Activated CD4-positive, CD25-positive, alpha-beta regulatory T cell (primary cell): ENCODE data around the gene CPLX3.
"Not testable (repeated sequence)": the region's sequence is repeated elsewhere in the genome, so short reads cannot be mapped to it uniquely, and the experiment has no call there.

Experiments used
- DNase-seq, 4 experiments: peaks; one replicate each; lab custom pipeline; 2025; lab: John Stamatoyannopoulos, UW

CPLX3 gene, protein sequence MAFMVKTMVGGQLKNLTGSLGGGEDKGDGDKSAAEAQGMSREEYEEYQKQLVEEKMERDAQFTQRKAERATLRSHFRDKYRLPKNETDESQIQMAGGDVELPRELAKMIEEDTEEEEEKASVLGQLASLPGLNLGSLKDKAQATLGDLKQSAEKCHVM

DNA sequence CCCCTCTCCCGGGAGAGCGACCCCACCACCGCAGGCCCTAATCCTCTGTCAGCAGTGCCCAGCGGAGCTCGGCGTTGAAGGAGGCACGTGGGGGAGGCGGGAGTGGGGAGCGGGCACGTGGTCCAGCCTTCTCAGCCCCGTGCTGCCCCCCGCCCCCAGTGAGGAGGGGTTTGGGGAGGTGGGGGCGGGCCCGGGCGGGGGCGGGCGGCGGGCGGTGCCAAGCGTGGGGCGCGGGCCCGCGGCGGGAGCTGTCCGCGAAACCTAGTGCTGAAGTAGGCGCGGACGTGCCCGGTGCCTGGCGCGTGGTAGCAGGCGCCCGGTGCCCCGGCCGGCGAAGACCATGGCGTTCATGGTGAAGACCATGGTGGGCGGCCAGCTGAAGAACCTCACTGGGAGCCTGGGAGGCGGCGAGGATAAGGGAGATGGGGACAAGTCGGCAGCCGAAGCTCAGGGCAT lies at the start of gene CPLX3:
Gene CPLX3 (plus strand): TSS at position 264 of the 456 bp plus-strand sequence. CDS start 77 bp downstream, at position 341.
- DNase-seq, result peak in 3 of 4 experiments; percentile 15 to 24 (median 16)

DNA sequence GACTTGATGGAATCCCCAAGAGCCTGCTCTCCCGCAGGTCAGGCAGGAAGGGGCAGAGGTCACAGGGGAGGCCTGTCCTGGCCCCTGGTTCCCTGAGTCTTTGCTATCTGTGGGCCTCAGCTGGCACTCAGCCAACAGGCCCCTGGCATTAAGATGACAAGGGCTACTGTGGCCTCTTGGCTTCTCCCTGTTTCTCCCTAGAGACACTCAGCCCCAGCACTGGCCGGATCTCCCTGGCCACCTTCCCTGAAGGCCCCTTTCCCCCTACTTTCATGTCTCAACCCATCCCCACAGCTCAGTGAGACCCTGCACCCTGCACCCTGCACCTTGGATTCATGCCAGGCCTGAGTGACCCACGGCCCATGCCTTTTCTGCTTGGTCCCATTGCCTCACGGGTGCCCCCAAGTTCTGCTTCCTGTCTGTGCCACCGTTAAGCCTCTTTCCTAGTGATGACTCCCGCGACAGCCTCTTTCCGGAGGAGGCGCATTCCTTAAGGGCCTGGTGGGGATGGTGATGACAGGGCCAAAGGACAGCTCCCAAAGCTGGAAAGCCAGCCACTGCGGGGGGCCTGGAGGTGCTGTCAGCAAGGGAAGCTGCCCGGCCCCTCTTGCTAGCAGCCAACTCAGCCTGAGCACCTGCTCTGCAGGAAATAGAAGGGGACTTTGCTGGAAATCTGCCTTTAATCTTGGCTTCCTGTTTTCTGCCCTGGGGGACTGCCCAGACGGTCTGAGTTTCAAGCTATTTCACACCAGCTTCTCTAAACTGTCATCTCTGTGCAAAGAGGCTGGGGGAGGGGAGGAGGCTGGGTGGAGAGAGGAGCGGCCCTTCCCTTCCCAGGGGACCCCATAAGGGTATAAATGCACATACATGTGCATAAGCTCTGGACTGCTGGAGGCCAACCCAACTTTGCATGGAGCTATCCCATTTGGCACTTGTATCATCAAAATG lies 49.3 kb upstream of the CPLX3 start:
- DNase-seq, result peak in 2 of 4 experiments; percentile 38 to 42

DNA sequence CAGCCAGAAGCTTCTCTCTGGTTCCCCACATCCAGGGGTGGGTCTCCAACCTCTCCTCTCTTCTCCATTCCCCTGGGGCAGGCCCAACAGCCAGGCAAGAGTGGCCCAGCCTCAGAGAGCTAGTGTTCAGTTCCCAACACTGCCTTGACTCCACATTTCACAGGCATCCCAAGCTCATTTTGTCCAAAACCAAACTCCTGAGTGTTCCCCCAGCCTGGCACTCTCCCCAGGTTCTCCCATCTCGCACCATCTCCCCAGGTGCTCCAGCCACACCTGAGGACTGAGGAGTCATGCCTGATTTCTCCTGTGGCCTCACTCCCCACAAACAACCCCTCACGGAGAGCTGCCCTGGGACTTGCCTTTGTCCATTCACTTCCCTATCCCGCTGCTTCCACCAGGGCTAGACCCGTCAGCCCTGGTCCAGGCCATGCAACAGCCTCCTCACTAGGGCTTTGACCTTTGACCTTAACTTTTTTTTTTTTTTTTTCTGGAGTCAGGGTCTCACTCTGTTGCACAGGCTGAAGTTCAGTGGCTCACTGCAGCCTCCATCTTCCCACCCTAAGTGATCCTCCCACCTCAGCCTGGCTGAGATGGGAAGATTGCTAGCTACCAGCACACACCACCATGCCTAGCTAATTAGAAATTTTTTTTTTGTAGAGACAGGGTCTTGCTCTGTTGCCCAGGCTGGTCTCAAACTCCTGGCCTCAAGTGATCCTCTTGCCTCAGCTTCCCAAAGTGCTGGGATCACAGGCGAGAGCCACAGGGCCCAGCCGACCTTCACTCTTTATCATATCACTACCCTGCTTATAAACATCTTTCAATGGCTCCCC lies 48.4 kb upstream of the CPLX3 start:
- DNase-seq, result no peak

DNA sequence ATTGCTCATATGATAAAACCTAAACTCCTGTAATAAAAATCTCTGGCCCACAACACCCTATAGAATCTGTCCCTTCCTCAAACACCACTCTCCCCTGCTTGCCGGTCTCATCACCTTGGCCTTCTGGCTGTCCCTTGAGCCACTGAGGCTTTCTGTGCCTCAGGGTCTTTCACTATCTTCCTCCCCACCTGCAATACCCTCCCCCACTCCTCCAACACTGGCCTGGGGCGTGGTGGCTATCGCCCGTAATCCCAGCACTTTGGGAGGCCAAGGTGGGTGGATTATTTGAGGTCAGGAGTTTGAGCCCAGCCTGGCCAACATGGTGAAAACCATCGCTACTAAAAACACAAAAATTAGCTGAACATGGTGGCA lies 47.8 kb upstream of the CPLX3 start:
- DNase-seq, result no peak

DNA sequence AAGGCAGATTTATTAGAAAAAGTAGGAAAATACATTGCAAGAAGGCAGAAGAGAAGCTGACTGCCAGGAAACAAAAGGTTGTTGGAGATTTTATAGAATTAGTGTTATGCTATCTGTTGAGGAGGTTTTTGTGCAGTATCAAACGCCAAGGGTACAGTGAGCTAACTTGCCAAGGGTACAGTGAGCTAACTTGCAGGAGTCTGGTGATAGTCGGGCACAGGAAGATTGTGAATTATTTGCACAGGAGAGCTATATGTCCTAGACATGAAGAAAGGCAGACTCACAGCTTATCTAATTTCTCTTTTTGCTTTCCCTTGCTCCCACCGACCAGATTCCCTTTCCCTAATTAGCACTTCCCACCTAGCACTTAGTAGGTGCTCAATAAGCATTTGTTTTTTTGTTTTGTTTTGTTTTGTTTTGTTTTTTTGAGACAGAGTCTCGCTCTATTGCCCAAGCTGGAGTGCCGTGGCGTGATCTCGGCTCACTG lies 47.2 kb upstream of the CPLX3 start:
- no peak for DNase-seq

DNA sequence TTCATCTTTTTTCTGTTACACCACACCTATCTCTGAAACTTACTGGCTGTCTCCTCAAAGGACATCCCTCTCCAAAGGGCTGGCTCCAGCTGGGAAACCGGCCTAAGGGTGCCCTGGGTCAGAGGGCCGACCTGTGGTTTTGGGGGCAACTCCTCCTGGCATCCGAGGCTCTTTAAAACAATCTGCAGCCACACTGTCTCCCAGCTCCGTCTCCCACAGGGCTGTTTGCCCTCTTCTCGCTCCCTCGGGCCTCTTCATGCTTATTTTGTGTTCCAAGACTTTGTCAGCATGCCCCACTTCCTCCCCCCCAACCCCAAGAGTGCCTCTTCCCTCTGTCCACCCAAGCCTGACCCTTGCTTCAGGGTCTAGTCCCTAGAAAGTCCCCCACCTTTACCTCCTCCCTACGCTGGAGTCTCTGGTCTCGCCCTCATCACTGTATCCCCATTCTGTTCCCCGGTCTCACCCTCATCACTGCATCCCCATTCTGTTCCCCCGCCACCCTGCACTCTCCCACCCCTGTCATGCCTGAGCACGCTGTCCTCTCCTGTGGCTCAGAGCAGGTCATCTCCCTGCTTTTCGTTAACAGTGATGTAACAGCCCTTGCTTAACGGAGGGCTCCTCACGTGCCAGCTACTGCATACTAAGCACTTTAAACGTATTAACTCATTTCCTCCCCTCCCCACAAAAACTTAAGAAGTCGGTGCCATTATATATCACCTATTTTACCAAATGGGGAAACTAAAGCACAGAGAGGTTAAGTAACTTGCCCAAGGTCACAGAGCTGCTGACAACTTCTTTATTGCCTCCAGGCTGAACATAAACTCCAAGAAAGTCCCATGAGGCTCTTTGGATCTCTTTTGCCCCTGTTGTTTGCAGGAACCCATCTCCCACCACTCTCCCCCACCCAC lies 45.6 kb upstream of the CPLX3 start:
- DNase-seq, result no peak

DNA sequence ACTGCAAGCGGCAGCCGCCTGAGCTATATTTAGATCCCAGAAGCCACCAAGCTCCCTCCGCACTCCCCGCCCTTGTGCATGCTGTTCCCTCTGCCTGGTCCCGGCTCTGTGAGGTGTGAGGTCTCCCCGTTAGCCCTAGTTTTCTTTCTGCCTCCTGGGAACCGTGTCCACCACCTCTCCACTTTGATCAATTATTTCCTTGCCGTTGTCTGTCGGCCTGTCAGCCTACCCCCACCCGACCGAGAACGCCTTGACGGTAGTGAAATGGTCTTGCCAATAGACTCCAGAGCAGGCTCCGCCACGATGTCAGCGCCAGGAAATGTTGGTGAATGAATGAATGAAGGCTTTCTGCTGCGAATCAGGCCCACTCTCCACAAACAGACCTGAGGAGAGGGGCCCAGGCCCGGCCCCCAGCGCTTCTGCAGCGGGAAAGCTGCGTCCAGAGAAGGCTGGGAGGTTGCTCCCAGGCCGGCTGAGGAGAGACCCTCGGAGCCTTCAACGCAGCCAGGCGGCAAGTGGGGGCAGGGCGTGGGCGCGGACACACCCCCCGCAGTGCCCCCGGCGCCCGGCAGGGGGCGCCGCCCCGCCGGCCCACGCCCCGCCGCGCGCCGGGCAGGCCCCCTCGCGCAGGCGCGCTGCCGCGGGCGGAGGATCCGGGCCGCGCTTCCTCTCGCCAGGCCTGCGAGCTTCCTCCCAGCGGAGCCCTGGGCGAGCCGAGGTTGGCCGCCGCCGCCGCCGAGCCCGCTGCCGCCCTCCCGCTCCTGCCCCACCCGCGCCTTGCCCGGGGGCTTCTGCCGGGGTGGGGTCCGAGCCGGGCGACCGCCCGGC lies 44.8 kb upstream of the CPLX3 start, which contains the start of gene CSK:
Gene CSK (plus strand): TSS at position 650 of the 828 bp plus-strand sequence. CDS start 16,218 bp downstream, outside the sequence.
- peak; percentile 45 to 77 (median 64) for DNase-seq

DNA sequence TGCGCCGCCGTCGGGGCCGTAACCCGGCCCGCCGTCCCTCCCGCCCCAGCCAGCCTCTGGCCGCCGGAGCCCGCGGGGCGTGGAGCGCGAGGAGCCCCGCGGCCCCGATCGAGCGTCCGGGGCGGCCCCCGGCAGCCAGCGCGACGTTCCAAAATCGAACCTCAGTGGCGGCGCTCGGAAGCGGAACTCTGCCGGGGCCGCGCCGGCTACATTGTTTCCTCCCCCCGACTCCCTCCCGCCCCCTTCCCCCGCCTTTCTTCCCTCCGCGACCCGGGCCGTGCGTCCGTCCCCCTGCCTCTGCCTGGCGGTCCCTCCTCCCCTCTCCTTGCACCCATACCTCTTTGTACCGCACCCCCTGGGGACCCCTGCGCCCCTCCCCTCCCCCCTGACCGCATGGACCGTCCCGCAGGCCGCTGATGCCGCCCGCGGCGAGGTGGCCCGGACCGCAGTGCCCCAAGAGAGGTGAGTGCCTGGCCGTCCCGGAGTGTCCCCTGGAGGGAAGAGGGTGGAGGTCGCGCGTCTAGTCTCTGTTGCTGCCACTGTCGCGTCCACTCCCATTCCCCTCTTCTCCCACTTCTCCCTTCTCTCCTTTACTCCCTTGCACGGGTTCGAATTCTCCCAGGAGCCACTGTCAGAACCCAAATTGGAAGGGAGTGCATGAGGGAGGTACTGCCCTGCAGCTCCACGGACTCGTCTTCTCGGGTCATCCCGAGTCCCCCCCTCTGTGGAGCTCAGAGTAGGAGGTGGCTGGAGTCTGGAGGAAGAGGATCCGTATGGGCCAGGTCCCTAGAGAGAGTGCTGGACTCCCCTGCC lies 44.0 kb upstream of the CPLX3 start:
- DNase-seq, result peak; percentile 31 to 64 (median 46)

DNA sequence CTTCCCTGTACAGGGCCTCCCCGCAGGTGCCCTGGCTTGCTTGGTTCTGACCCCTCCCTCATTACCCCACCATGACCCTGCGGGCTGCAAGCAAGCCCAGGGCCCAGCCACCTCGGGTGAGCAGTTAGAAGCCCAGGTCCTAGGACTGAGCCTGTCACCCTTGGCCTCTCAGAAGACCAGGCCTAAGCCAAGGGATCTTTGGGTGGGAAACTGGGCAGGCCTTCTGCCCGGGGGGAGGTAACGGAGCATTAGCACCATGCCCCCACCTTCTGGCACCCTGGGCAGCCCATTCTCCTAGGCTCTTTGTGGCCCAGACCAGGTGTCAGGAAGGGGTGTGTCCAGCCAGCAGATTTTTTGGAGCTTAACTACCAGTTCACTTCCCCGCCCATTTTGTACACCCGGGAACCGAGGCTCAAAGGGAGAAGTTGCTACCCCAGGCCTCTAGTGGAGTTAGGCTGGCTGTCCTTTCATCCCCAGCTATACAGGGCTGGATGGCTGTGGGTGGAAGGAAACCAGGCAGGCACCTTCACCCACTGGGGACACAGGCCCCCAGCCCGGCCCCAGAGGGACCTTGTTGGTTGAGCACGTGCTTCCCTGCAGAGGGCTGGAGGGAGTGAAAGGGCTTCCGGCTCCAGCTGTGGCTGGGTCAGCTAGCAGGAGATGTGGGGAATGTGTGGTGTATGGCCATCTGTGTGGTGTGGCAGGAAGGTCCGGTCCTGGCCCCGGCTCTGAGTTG lies 43.2 kb upstream of the CPLX3 start:
- no peak for DNase-seq

DNA sequence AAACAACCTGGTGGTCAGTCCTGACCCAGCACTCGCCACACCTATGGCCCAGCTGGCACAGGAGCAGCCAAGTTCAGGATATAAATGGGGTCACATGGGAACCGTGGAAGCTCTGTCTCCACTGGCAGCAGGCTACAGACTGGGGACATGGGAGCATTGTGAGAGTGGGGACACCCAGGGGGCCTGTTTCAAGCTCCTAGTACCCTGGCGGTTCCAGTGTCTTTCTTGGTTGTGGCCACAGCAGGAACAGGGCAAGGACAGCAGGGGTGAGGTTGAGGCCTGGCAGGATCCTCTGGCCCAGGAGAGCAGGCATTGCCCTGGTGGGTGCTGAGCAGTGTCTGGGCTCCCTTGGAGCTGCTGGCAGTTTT lies 42.6 kb upstream of the CPLX3 start:
- no peak for DNase-seq

DNA sequence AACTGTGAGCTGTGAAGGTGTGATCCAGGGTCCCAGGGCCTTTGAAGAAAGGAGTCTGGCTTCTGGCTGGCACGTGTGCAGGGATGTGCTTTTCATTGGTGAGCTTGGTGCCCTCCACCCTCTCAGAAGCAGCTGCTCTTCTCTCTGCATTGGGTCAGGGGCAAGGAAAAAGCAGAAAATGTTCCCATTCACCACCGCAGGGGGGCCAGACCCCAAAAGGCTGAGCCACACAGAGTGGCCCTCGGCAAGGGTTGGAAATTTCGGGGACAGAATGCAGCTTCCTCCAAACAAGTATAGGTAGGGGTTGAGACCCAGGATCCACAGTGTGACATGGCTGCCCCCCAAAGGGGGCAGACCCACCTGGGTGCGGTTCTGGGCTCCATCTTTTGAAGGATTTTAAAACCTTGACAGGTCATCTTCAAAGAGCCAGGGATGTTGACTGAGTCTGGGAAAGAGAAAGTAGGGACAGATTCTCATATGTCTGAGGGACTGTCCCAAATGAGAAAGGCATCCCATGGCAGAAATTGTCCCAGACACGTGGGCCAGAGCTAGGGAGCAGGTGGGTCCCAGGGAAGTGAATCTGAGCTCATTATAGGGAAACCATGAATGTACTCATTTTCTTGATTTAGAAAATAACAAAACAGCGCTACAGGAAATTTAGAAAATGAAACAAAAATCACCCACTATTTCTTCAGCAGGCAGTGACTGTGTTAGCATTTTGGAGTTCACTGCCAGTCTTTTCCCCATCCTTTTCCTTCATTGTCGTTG lies 41.8 kb upstream of the CPLX3 start:
- DNase-seq, result no peak

DNA sequence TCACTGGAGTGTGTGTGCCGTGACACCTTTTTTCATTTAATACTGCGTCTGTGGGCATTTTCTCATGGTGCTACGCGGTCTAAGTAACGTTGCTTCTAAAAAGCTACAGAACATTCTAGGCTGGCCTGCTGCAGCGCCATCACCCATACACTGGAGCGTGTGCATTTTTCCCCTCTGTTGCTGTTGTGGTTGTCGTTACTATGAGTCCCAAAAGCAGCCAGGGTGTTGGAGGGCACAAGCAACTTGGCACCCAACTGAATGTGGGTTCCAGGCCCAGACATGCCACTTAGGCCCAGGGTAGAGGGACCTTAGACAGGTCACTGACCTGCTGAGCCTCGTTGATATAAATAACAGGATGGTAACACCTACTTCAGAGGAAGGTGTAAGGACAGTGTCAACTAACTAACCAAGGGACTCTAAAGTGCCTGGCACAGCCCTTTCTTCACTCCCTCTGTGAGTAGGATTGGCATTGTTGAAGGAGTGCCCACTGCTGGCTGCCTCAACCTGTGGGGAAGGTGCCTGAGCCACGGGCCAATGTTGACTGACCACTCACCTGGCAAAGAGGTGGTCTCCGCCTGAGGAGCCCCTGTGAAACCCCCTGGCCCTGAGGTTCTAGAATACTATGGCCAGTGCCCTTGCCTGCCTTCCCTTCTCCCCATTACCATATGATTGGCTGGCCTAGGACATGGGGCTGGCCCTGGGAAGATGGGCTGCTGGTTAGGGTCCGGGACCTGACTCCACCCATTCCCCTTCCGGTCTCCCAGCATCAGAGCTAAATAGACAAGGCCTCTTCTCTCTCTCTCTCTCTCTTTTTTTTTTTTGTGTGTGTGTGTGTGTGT lies 41.0 kb upstream of the CPLX3 start:
- DNase-seq, result no peak

DNA sequence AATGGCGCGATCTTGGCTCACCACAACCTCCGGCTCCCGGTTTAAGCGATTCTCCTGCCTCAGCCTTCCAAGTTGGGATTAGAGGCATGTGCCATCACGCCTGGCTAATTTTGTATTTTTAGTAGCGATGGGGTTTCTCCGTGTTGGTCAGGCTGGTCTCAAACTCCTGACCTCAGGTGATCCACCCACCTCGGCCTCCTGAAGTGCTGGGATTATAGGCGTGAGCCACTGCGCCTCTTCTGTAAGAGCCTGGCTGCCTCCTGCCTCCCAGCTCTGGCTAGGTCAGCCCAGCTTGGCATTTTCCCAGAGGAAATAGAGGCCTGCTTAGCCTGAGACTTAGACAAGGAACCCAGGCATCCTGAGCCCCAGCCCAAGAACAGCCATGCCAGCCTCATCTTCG lies 40.3 kb upstream of the CPLX3 start:
- DNase-seq, result not testable (repeated sequence)

DNA sequence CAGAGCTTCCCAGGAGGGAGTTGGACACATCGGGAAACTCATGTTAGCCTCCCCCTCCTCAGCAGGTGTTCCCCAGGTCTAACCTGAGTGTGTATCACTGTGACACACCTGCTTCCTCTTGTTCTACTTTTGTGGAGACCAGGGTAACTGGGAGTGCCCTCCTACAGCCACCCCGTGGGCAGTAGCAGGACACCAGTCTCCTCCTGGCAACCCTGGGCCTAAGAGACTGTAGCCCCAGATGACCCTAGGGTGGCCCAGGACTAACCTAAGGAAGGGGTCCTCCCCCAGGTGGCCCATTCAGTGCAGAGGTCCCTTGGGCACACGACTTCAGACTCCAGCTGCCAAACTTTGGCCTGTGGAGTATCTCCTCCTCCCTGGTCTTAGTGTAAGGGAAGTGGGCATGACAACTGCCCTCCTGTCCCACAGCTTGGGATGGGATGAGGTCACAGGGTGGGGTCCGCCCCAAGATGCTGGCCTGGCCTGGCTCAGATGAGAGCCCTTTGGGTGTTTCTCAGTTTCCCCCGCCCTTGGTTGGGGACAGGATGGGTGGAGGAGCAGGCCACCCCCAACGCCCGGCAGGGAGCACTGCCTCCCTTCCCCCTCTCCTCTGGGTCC lies 39.8 kb upstream of the CPLX3 start:
- no peak for DNase-seq

DNA sequence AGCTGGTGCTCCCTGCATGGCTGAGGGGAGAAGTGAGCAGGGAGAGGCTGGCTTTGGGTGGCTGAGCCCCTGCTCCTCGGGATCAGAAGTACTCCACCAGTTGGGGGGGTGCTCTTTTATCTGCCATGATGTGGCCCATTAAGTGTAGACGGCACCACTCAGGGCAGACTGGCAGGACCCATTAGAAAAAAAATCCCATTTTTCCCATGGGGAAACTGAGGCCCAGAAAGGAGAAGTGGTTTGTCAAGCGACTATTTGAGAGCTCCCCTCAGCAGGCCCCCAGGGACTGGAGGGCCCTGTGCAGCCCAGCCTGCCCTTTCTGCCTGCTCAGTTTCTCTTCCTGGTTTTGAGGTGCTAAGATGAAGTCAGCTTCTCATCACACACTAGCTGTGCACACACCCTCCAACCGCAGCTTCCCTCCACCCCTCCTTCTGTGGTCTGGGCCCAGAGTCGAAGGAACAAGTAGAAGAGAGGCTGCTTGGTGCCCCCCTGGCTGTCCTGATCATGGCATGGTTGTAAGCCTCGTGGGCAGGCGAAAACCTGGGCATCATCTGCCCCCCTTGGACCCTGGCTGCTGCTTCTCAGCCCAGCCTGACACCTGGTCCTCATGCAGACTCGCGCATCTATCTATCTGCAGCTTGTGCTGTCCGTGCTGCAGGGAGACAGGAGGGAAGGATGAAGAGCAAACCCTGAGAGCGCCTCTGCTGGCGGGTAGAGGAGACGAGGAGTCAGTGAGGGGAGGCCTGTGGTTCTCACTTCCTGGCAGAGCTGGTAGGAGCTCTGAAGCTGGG lies 39.0 kb upstream of the CPLX3 start:
- peak; percentile 67 to 78 (median 75) for DNase-seq
